Stimulated activated CD8-positive, alpha-beta memory T cell treated with anti-CD3 and anti-CD28 coated beads, Interleukin-4, amount 100 ng/mL, for 24 hours (primary cell): ENCODE measurements around the gene CLEC4C.

Experiments used
- DNase-seq: peaks from one replicate; pipeline ENCODE4 v3.0.0-alpha.2; 2020; ENCODE audit warnings: low read depth

Gene CLEC4C

DNA sequence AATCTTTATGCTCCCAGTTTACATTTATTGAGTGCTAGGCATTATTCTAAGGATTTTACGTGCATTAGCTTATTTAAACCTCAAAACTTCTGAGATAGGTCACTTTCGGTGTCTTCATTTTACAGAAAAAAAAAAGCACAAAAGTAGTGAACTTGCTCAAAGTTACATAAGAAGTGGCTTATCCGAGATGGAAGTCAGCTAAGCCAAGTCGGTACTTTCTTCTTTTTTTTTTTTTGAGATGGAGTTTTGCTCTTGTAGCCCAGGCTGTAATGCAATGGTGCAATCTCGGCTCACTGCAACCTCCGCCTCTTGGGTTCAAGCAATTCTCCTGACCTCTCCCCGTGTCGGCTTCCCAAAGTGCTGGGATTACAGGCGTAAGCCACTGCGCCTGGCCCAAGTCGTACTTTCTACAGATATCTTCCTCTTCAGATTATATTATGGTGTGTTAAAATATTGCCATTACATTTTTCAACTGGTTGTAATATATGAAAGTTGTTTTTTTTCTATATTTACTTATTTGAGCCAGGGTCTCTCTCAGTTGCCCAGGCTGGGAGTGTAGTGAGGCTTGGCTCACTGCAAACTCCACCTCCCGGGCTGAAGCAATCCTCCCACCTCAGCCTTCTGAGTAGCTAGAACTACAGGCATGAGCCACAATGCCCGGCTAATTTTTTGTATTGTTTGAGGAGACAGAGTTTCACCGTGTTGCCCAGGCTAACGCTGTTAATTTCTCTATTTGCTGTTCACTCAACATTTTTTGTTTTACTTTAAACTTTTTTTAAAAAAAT, 27.0 kb downstream of the CLEC4C start:
- DNase-seq, result no peak

- DNase-seq, result no peak
Measured at GRCh38 chr12:7716381-7716780, 30.8 kb downstream of the CLEC4C start.

DNA sequence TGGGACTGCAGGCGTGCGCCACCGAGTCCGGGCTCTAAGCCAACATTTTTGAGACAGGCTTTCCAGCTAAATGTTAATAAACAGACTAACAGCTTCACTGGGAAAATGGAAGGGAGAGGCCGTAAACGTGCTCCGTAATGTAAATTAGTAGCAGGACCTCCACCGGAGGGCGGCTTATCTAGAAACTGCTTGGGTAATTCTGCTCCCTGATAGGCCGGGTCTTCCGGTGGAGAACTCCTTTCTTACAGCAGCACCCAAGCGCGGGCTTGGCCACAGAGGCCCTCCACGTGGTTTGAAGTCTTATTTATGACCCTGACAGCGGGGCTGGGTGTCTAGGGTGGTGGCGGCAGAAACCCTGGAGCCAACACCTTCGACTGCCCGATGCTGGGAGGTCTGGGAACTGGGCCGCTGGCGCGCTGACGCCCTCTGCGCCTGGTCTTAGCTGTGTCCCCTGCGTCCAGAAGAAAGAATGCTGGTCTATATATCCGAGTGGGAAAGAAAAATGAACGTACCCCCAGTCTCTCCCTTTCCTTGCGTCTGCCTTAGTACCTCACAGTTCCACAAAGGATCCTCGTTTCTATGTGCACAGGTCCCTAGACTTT, 34.2 kb downstream of the CLEC4C start:
- no peak for DNase-seq

- no peak for DNase-seq
Measured at GRCh38 chr12:7711133-7711532, 36.0 kb downstream of the CLEC4C start, which contains the start of gene DPPA3. DPPA3 (plus strand) TSS chr12:7711433; CDS start chr12:7711571, 138 bp downstream.

- DNase-seq, result no peak
Measured at GRCh38 chr12:7709969-7710675, 37.1 kb downstream of the CLEC4C start.

- no peak for DNase-seq
Measured at GRCh38 chr12:7705846-7706245, 41.3 kb downstream of the CLEC4C start.

- no peak for DNase-seq
Measured at GRCh38 chr12:7695566-7696197, 51.5 kb downstream of the CLEC4C start, which contains the start of gene GDF3. GDF3 (minus strand) TSS chr12:7695775; CDS start chr12:7695728, 47 bp downstream.

DNA sequence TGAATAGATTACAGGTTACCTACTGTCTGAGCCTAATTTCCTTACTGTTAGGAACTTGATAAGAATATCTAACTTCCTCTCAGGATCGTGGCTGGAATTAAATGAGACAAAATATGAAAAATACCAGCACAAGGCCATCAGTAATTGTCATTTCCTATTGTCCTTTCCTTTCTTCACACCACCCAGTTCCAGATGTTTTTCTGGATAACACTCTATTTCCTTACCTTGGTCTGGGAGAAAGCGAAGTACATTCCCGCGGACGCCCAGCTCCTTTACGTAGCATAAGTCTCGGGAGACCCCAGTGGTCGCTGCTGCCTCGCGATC, 52.0 kb downstream of the CLEC4C start:
- no peak for DNase-seq

- DNase-seq, result no peak
Measured at GRCh38 chr12:7694556-7695236, 52.5 kb downstream of the CLEC4C start.

GRCh38 chr12:7693793-7694192, 53.4 kb downstream of the CLEC4C start:
- no peak for DNase-seq

- no peak for DNase-seq
Measured at GRCh38 chr12:7681535-7681934, 65.6 kb downstream of the CLEC4C start.
